Cardiac fibroblast (primary cell): ENCODE data around the gene REV3L.

Source experiments
- DNase-seq, 2 donors: peaks; one replicate each; pipeline versions ENCODE4 v3.0.0 to v3.0.0-alpha.2; 2010; ENCODE audit warnings: low read depth in 2 of 2
- H3K4me3 ChIP-seq, 2 donors: replicated peaks in 1 of 2; 1 replicate in 1 of 2; 2 replicates in 1 of 2; pipeline ENCODE4 v1.5.1; 2011; ENCODE audit warnings: low read depth in 2 of 2, low read length in 2 of 2, mild to moderate bottlenecking in 2 of 2, moderate library complexity in 1 of 2
- TF ChIP-seq, protein P1 (sequence below): IDR thresholded peaks from one replicate; pipeline ENCODE4 v1.5.1; 2011; ENCODE audit warnings: low read depth, mild to moderate bottlenecking, low read length, inconsistent platforms

Gene REV3L

DNA sequence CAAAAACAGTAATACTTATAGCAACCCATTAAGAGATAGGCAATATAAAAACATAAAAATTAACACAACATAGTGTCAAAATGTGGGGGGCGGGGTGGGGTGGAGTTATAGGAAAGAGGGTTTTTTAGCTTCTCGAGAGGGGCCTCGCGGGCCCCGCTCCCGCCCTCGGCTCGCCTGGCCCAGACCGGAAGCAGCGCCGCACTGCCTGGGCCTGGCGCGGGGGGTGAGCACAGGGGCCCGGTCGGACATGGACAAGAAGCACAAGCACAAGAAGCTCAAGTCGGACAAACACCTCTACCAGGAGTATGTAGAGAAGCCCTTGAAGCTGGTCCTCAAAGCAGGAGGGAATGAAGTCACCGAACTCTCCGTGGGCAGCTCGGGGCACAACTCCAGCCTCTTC is 53.4 kb downstream of the REV3L start:
- DNase-seq, result no peak
- TF ChIP-seq, protein P1, sequence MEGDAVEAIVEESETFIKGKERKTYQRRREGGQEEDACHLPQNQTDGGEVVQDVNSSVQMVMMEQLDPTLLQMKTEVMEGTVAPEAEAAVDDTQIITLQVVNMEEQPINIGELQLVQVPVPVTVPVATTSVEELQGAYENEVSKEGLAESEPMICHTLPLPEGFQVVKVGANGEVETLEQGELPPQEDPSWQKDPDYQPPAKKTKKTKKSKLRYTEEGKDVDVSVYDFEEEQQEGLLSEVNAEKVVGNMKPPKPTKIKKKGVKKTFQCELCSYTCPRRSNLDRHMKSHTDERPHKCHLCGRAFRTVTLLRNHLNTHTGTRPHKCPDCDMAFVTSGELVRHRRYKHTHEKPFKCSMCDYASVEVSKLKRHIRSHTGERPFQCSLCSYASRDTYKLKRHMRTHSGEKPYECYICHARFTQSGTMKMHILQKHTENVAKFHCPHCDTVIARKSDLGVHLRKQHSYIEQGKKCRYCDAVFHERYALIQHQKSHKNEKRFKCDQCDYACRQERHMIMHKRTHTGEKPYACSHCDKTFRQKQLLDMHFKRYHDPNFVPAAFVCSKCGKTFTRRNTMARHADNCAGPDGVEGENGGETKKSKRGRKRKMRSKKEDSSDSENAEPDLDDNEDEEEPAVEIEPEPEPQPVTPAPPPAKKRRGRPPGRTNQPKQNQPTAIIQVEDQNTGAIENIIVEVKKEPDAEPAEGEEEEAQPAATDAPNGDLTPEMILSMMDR, result no peak
- no peak overlapping the region for H3K4me3 ChIP-seq

DNA sequence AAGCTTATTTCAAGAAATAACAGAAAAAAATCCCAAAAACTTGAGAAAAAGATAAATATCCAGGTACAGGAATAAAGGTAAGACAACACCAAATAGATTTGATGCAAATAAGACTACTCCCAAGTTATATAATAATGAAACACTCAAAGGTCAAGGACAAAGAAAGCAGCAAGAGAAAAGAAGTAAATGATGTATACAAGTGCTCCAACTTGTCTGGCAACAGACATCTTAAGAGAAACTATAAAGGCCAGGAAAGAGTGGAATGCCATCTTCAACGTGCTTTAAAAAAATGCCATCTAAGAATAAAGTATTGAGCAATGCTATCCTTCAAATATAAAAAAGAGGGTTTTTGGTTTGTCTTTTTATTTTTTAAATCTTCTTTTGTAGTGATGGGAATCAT is 54.2 kb downstream of the REV3L start:
- H3K4me3 ChIP-seq, result no peak overlapping the region
- no peak for DNase-seq
- TF ChIP-seq, protein P1, result no peak

DNA sequence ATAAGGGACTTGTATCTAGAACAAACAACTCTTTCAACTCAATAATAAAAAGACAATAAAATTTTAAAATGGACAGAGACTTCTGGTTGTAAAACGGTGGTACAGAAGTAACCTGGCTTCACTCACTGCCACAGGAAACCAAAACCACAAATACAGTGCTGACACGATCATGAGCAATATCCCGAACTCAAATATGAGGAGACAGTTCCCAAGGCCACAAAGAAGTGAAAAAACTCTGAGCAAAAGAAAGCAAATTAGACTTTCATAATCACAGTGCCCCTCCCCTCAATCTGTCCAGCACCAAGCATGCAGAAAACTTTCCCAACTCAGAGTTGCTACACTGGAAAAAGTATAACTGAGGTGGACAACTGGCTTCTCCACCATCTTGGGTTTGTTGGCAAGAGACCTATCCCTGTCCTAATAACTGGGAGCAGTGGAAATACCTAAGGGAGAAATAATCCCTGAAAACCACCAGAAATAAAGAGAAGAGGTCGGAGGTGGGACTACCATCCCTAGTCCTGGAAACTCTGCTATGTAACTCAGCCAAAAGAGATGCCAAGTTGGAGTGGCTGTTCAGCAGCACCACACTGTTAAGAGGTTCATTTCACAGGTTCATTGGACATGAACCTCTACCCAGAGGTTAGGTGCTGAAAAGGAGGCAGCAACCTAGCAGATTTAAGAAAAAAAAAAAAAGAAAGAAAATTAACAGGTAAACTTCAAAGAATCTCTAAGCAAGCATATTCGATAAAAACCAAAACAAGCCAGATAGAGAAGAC is 55.5 kb downstream of the REV3L start:
- peak overlapping the region in 1 of 2 donors; percentile 27 for H3K4me3 ChIP-seq
- peak; percentile 79 to 94 for DNase-seq
- TF ChIP-seq, protein P1, result no peak

DNA sequence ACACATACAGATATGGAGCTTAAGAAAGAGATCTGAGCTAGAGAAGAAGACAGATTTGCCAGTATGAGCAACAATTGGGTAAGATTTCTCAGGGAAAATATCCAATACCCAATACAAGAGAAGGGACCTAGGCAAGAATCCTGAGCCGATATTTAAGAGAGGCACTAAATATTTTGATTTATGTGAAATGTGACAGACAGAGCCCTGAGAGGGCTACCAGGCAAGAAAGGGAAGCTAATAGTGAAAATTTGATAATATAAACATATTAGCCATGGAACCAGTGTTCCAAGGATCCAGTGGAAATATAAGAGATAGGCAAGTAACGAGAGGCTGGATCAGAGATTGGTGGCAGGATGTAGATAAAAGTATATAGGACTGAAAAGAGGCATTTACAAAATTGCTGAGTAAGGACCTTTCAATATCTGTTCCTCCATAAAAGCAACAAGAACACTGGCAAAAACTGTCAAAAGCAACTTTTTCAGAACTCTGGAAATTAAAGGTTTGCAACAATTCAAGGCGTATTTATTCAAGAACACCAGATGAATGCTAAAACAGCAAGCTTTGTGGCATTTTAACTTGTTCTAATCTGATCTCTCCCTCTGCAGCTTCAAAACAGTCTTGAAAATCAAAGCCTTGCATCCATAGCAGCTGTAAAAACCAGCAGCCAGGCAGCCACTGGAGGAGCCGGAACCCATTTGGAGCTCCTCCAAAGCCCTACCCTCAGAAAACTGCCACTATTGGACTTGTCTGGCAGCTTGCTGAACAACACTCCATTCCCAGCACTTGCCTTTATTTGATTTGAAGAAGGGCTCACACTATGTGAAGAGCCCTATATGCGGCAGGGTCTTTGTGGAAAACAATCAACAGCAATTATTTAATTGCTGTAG is 58.8 kb downstream of the REV3L start:
- peak; percentile 32 to 71 for DNase-seq
- H3K4me3 ChIP-seq, result no peak overlapping the region
- TF ChIP-seq, protein P1, result no peak

DNA sequence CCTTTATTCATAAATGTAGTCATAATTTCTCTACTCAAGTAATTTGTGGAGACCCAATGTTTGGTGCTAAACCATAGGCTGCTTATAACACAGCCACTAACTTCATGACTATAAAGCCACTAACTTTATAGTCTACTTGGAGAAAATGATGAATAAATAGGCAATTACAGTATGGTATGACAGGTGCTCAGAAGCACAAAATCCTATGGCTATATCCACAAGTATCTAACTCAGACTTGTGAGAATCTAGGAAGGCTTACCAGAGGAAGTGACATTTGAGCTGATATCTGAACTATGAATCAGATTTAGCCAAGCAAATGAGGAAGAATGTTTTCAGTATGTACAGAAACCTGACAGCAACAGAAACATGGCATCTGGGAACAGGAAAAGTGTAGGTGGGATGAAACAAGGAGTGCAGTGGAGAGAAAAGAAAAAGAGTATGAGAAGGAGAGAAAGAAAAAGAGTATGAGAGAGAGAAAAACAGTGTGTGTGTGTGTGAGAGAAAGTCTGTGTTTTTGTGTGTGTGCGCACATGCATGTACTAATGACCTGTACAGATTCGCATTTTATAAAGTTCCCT is 59.9 kb downstream of the REV3L start:
- DNase-seq, result peak in 1 of 2 donors; percentile 39
- TF ChIP-seq, protein P1, result no peak

DNA sequence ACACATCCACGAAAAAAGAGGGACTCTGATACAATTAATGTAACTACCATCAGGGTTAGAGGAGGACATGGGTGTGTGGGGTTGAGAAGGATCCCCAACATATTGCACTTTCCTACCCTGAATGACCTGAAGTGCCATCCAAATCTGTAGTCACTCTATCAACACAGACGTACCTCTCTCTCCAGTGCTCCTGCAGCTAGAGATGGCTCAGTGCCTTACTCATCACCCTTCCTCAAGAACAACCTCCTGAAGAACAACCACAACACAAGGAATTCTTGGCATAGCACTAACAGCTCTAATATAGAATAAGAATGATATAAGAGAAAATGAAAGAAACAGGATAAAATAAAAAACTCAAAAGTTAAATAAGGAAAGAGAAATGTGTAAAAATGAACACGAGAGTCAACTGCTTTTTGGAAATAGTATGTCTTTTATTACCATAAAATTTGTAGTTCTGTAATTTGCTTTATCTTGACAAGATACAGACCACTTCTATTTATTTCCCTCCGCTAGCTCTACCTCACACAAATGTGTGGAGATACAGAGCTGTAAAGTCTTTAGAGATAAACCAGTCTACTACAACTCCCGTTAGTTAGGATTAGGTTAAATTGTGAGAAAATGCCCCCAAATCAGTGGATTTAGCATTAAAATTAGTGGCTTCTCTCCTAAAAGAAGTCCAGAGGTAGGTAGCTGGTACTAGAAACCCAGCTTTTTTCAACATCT is 63.9 kb downstream of the REV3L start:
- no peak overlapping the region for H3K4me3 ChIP-seq
- TF ChIP-seq, protein P1, result no peak

More for the DNA sequence above, 59.9 kb downstream of the REV3L start:
- H3K4me3 ChIP-seq, result no peak overlapping the region

More for the DNA sequence above, 63.9 kb downstream of the REV3L start:
- DNase-seq, result peak; percentile 37 to 76
